ENCODE data around the gene DAG1. TPM values are rescaled to one million over a fixed set of nuclear protein-coding genes. Genes with fewer than 3 reads are reported as not detected.

The DAG1 gene
- total RNA-seq, 1 donor from 2014 or later = 23.6 TPM

- no peak for DNase-seq (ENCODE audit: low spot score)
Observed at GRCh38 chr3:49518016-49518415, 47.9 kb downstream of the DAG1 start.

- DNase-seq (ENCODE audit: low spot score) = no peak
Observed at GRCh38 chr3:49518441-49518840, 48.4 kb downstream of the DAG1 start.

GRCh38 chr3:49519296-49519695 lies 49.2 kb downstream of the DAG1 start:
- DNase-seq (ENCODE audit: low spot score) = no peak

- DNase-seq (ENCODE audit: low spot score) = no peak
Observed at GRCh38 chr3:49519916-49520385, 49.9 kb downstream of the DAG1 start.

- no peak for DNase-seq (ENCODE audit: low spot score)
Observed at GRCh38 chr3:49523756-49524747, 54.0 kb downstream of the DAG1 start.

GRCh38 chr3:49529567-49529966 lies 59.5 kb downstream of the DAG1 start:
- no peak for DNase-seq (ENCODE audit: low spot score)

- no peak for DNase-seq (ENCODE audit: low spot score)
Observed at GRCh38 chr3:49530231-49530630, 60.2 kb downstream of the DAG1 start.

- no peak for DNase-seq (ENCODE audit: low spot score)
Observed at GRCh38 chr3:49530701-49531100, 60.6 kb downstream of the DAG1 start.

GRCh38 chr3:49531218-49531617 lies 61.2 kb downstream of the DAG1 start:
- DNase-seq (ENCODE audit: low spot score) = no peak

- no peak for DNase-seq (ENCODE audit: low spot score)
Observed at GRCh38 chr3:49531715-49532114, 61.6 kb downstream of the DAG1 start.

GRCh38 chr3:49533031-49533430 lies 63.0 kb downstream of the DAG1 start:
- no peak for DNase-seq (ENCODE audit: low spot score)

- DNase-seq (ENCODE audit: low spot score) = no peak
Observed at GRCh38 chr3:49533786-49534519, 63.9 kb downstream of the DAG1 start.

GRCh38 chr3:49534581-49535441 lies 64.7 kb downstream of the DAG1 start:
- DNase-seq (ENCODE audit: low spot score) = no peak

- no peak for DNase-seq (ENCODE audit: low spot score)
Observed at GRCh38 chr3:49535971-49536874, 66.2 kb downstream of the DAG1 start.

GRCh38 chr3:49536875-49537533 lies 66.9 kb downstream of the DAG1 start:
- DNase-seq (ENCODE audit: low spot score) = no peak

GRCh38 chr3:49539659-49540560 lies 69.8 kb downstream of the DAG1 start:
- DNase-seq (ENCODE audit: low spot score) = peak; percentile 96

- no peak for DNase-seq (ENCODE audit: low spot score)
Observed at GRCh38 chr3:49552087-49552486, 82.0 kb downstream of the DAG1 start.

- DNase-seq (ENCODE audit: low spot score) = no peak
Observed at GRCh38 chr3:49553324-49553691, 83.2 kb downstream of the DAG1 start.
